Mesendoderm (in vitro differentiated cells): ENCODE data around the gene IGFBP5.

Experiments used
- DNase-seq: peaks from one replicate; pipeline ENCODE4 v3.0.0; 2013
- H2AK5ac ChIP-seq: 2 replicates; pipeline ENCODE4 v1.6.1; 2013; ENCODE audit warnings: low read length, inconsistent platforms
- H2BK120ac ChIP-seq: 2 replicates; pipeline ENCODE4 v1.6.1; 2013; ENCODE audit warnings: low read depth, mild to moderate bottlenecking, low read length, moderate library complexity, mixed read lengths
- H2BK15ac ChIP-seq: replicated peaks from 2 replicates; pipeline ENCODE4 v1.6.1; 2013; ENCODE audit warnings: low read depth, mild to moderate bottlenecking, moderate library complexity
- H2BK5ac ChIP-seq: 2 replicates; pipeline ENCODE4 v1.6.1; 2013; ENCODE audit warnings: low read length, inconsistent platforms
- H3K18ac ChIP-seq: 2 replicates; pipeline ENCODE4 v1.6.1; 2013; ENCODE audit warnings: mild to moderate bottlenecking, low read length, mixed read lengths
- H3K23ac ChIP-seq: one replicate; pipeline ENCODE4 v1.6.1; 2013; ENCODE audit warnings: low read length
- H3K27ac ChIP-seq: 2 replicates; pipeline ENCODE4 v1.5.1; 2013; ENCODE audit warnings: low read depth, mild to moderate bottlenecking, inconsistent platforms, low read length, moderate library complexity
- H3K27me3 ChIP-seq: 2 replicates; pipeline ENCODE4 v1.6.1; 2013; ENCODE audit warnings: low read length, control low read depth, mild to moderate bottlenecking, inconsistent platforms; ENCODE audit not compliant: insufficient read depth, poor library complexity
- H3K36me3 ChIP-seq: 2 replicates; pipeline ENCODE4 v1.6.1; 2013; ENCODE audit warnings: low read length, inconsistent platforms; ENCODE audit not compliant: control insufficient read depth, insufficient read depth
- H3K4ac ChIP-seq: one replicate; pipeline ENCODE4 v1.6.1; 2013; ENCODE audit warnings: low read depth, mild to moderate bottlenecking, low read length, moderate library complexity
- H3K4me1 ChIP-seq: 2 replicates; pipeline ENCODE4 v1.6.1; 2013; ENCODE audit warnings: low read depth, low read length, inconsistent platforms; ENCODE audit not compliant: control insufficient read depth
- H3K4me2 ChIP-seq: 2 replicates; pipeline ENCODE4 v1.6.1; 2013; ENCODE audit warnings: low read length
- H3K4me3 ChIP-seq: 2 replicates; pipeline ENCODE4 v1.5.1; 2013; ENCODE audit warnings: mild to moderate bottlenecking, low read length
- H3K56ac ChIP-seq: one replicate; pipeline ENCODE4 v1.6.1; 2013; ENCODE audit warnings: low read length
- H3K79me1 ChIP-seq: 2 replicates; pipeline ENCODE4 v1.6.1; 2013; ENCODE audit warnings: low read length, inconsistent platforms
- H3K79me2 ChIP-seq: 2 replicates; pipeline ENCODE4 v1.6.1; 2013; ENCODE audit warnings: mild to moderate bottlenecking, low read length; ENCODE audit not compliant: control insufficient read depth, insufficient read depth
- H3K9ac ChIP-seq: 2 replicates; pipeline ENCODE4 v1.6.1; 2013; ENCODE audit warnings: low read length, inconsistent platforms
- H4K5ac ChIP-seq: one replicate; pipeline ENCODE4 v1.6.1; 2013; ENCODE audit warnings: low read length
- H4K8ac ChIP-seq: one replicate; pipeline ENCODE4 v1.6.1; 2013; ENCODE audit warnings: low read depth, mild to moderate bottlenecking, control low read depth, low read length, moderate library complexity
- WGBS: extraction: QIAGEN DNeasy Blood & Tissue Kit; methylation state at CpG from one replicate; pipeline ENCODE4 v1.1.7; 2013; ENCODE audit warnings: low lambda C conversion rate, missing lambda C conversion rate; ENCODE audit not compliant: insufficient coverage; ENCODE audit errors: extremely low coverage; 5-methylcytosine and 5-hydroxymethylcytosine counted together

IGFBP5 gene

GRCh38 chr2:216700781-216701180 is 5.4 kb upstream of the IGFBP5 start:
- no peak for DNase-seq
- H3K18ac ChIP-seq: no peak overlapping the region
- no CpG with 5 or more reads among the region's 5 CpGs for WGBS
- H3K4me3 ChIP-seq: no peak overlapping the region
- no peak overlapping the region for H3K27ac ChIP-seq
- no peak overlapping the region for H3K4me2 ChIP-seq
- no peaks in the 10 kb centered on the region for H3K4me1 ChIP-seq
- no peak overlapping the region for H2AK5ac ChIP-seq
- no peaks in the 10 kb centered on the region for H3K79me2 ChIP-seq
- H3K56ac ChIP-seq: no peak overlapping the region
- no peaks in the 10 kb centered on the region for H3K36me3 ChIP-seq
- H3K9ac ChIP-seq: no peak overlapping the region
- H4K5ac ChIP-seq: no peak overlapping the region
- H2BK120ac ChIP-seq: no peak overlapping the region
- H3K79me1 ChIP-seq: no peaks in the 10 kb centered on the region
- no peak overlapping the region for H2BK5ac ChIP-seq
- H2BK15ac ChIP-seq: no peak overlapping the region
- H3K4ac ChIP-seq: no peak overlapping the region
- H4K8ac ChIP-seq: no peak overlapping the region
- H3K23ac ChIP-seq: no peak overlapping the region
- H3K27me3 ChIP-seq: no peaks in the 10 kb centered on the region

GRCh38 chr2:216700088-216700567 is 4.8 kb upstream of the IGFBP5 start:
- Histone ChIP-seq H2BK120ac (no peak overlapping the region), H2AK5ac (no peak overlapping the region), H2BK15ac (no peak overlapping the region), H3K18ac (no peak overlapping the region), H3K56ac (no peak overlapping the region), H4K5ac (no peak overlapping the region), H4K8ac (no peak overlapping the region), H3K9ac (no peak overlapping the region), H3K23ac (no peak overlapping the region), H3K4me1 (peaks cover 2% of the 10 kb centered on the region), H3K79me2 (no peaks in the 10 kb centered on the region), H3K79me1 (no peaks in the 10 kb centered on the region), H3K27me3 (peaks cover under 1% of the 10 kb centered on the region), H3K4ac (no peak overlapping the region), H3K4me2 (no peak overlapping the region), H3K27ac (no peak overlapping the region), H3K4me3 (no peak overlapping the region), H3K36me3 (no peaks in the 10 kb centered on the region), H2BK5ac (no peak overlapping the region)
- no CpG with 5 or more reads among the region's 7 CpGs for WGBS
- DNase-seq: no peak

DNA sequence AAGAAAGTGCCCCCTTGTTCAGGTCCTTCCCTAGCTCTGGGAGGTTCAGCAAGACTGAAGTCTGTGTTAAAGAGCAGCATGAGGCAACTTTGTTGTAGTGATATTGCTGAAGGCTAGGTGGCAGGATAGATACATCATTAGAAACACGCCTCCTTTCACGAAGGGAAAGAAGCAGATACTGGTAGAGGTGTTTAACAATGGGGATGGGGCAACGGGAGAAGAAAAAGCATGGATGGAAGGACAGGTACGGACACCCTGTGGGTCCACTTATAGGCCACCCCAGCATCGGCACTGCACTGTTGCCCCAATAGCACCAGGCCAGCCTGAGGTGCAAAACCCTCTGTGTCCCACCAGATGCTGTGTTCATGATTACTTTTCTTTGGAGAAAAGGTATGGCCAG is 3.5 kb upstream of the IGFBP5 start:
- peak; percentile 83 for DNase-seq
- no peak overlapping the region for H2AK5ac ChIP-seq

DNA sequence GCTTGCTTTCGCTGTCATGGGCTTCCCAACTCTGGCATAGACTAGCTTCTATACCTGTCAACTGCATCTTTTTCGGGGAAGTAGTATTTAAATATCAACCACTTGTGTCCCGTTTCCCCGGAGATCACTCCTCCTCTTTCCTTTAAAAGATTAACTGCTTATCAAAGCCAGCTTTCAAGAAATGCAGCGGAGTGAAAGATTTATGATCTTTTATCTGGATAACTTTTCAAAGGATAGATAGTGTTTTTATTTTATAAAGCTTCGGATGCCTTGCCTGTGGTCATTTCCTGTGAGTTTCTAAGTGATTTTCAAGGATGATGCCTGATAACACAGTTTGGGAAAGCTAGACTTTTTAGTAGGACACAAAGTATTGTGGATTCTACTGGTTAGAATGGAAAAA is 2.9 kb upstream of the IGFBP5 start:
- peaks cover 4% of the 10 kb centered on the region for H3K4me1 ChIP-seq
- no peaks in the 10 kb centered on the region for H3K79me2 ChIP-seq
- no peaks in the 10 kb centered on the region for H3K79me1 ChIP-seq
- no peak overlapping the region for H3K27ac ChIP-seq
- no peak overlapping the region for H3K4me2 ChIP-seq
- H3K4me3 ChIP-seq: no peak overlapping the region
- no CpG with 5 or more reads among the region's 6 CpGs for WGBS
- H4K5ac ChIP-seq: no peak overlapping the region
- no peak overlapping the region for H3K18ac ChIP-seq
- H3K36me3 ChIP-seq: no peaks in the 10 kb centered on the region
- H3K27me3 ChIP-seq: peaks cover 11% of the 10 kb centered on the region
- no peak for DNase-seq
- no peak overlapping the region for H4K8ac ChIP-seq
- H3K23ac ChIP-seq: no peak overlapping the region
- H3K56ac ChIP-seq: no peak overlapping the region
- H2BK120ac ChIP-seq: no peak overlapping the region
- no peak overlapping the region for H2BK5ac ChIP-seq
- no peak overlapping the region for H3K4ac ChIP-seq
- H2BK15ac ChIP-seq: no peak overlapping the region
- H2AK5ac ChIP-seq: no peak overlapping the region
- H3K9ac ChIP-seq: no peak overlapping the region

More for the DNA sequence above, 3.5 kb upstream of the IGFBP5 start:
- H3K9ac ChIP-seq: no peak overlapping the region
- H3K4me1 ChIP-seq: peaks cover 2% of the 10 kb centered on the region
- no peaks in the 10 kb centered on the region for H3K79me2 ChIP-seq
- H2BK120ac ChIP-seq: no peak overlapping the region
- WGBS: no CpG with 5 or more reads among the region's 5 CpGs
- no peak overlapping the region for H3K27ac ChIP-seq
- H2BK5ac ChIP-seq: no peak overlapping the region
- H3K36me3 ChIP-seq: no peaks in the 10 kb centered on the region
- H3K18ac ChIP-seq: no peak overlapping the region
- H4K8ac ChIP-seq: no peak overlapping the region
- H3K4ac ChIP-seq: no peak overlapping the region
- no peak overlapping the region for H3K56ac ChIP-seq
- no peak overlapping the region for H2BK15ac ChIP-seq
- no peak overlapping the region for H3K4me2 ChIP-seq
- no peak overlapping the region for H4K5ac ChIP-seq
- no peaks in the 10 kb centered on the region for H3K79me1 ChIP-seq
- H3K23ac ChIP-seq: no peak overlapping the region
- H3K4me3 ChIP-seq: no peak overlapping the region
- peaks cover 9% of the 10 kb centered on the region for H3K27me3 ChIP-seq

DNA sequence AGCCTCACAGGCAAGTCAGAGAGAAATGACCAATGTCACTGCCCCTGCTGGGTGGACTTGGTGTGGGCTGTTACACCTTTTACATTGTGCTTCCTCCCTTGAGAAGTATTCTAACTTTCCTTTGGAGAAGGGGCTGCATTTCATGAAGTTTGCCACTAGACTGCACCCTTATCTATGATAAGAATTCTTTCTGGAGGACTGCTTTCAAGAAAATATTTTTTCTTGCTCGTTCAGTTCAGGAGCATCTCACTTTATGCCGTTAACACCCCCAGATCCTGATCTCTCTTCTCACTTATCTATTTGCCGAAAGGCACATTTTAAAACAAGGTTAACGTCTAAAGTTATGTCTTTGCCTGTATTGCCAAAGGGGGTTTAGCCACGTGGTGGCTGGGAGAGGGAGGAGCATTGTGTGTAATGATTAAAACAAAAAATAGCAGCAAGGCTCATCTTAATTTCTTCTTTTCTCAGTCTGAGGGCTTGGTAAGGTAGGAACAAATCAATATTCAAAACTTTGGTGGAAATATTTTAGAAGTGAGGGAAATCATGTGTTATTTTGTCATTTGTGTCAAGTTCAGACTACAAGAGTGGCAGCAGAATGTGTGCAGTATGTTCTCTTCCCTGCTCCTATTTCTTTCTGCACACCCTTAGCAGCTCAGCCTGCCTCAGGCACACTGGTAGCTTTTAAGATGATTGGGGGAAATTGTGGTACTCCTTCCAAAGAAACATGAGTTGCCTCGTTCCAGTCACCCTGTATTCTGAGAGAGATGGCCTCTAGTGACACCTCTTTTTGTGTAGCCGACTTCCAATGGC is 1.6 kb upstream of the IGFBP5 start:
- no peak overlapping the region for H4K8ac ChIP-seq
- H3K4me2 ChIP-seq: no peak overlapping the region
- no peak overlapping the region for H3K4ac ChIP-seq
- H3K4me1 ChIP-seq: peaks cover 4% of the 10 kb centered on the region
- no peak overlapping the region for H3K9ac ChIP-seq
- no peak overlapping the region for H2BK120ac ChIP-seq
- no peak overlapping the region for H2AK5ac ChIP-seq
- no peak overlapping the region for H3K23ac ChIP-seq
- no peaks in the 10 kb centered on the region for H3K79me2 ChIP-seq
- no peak overlapping the region for H2BK5ac ChIP-seq
- no peaks in the 10 kb centered on the region for H3K79me1 ChIP-seq
- H4K5ac ChIP-seq: no peak overlapping the region
- no peak overlapping the region for H3K56ac ChIP-seq
- no peak overlapping the region for H3K27ac ChIP-seq
- no peak overlapping the region for H3K18ac ChIP-seq
- H3K4me3 ChIP-seq: no peak overlapping the region
- peaks cover 11% of the 10 kb centered on the region for H3K27me3 ChIP-seq
- H3K36me3 ChIP-seq: no peaks in the 10 kb centered on the region
- no CpG with 5 or more reads among the region's 7 CpGs for WGBS
- peak; percentile 81 for DNase-seq
- H2BK15ac ChIP-seq: no peak overlapping the region

DNA sequence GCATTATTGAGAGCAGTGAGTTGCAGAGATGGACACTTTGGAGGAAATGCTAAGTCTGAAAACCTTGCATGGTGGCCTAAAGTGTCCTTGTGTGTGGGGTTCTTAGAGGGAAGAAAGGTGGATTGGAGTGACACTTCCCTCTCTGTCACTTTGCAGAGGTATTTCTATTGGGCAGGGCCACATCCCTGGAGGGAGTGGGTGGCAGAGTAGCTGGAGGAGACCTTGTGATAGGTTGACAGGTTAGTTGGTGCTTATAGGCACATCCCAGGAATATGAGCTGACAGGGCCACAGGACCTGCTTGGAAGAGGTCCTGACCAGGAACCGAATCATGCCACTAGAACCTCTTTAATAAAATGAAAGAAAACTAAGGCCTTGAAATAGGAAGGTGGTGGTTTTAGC is 972 bp upstream of the IGFBP5 start:
- Histone ChIP-seq H3K4ac (no peak overlapping the region), H3K79me1 (no peaks in the 10 kb centered on the region), H3K27me3 (peaks cover 11% of the 10 kb centered on the region), H3K18ac (no peak overlapping the region), H2BK15ac (no peak overlapping the region), H3K79me2 (no peaks in the 10 kb centered on the region), H4K8ac (no peak overlapping the region), H2BK120ac (no peak overlapping the region), H2BK5ac (no peak overlapping the region), H3K4me2 (no peak overlapping the region), H3K9ac (no peak overlapping the region), H3K36me3 (no peaks in the 10 kb centered on the region), H2AK5ac (no peak overlapping the region), H3K4me3 (no peak overlapping the region), H4K5ac (no peak overlapping the region), H3K27ac (no peak overlapping the region), H3K23ac (no peak overlapping the region), H3K4me1 (peaks cover 5% of the 10 kb centered on the region), H3K56ac (no peak overlapping the region)
- no CpG with 5 or more reads among the region's 1 CpG for WGBS
- no peak for DNase-seq
